ENCODE results near the gene OSGEPL1. TPM values are rescaled to one million over a fixed set of nuclear protein-coding genes. Genes with fewer than 3 reads are reported as not detected.

Gene OSGEPL1, protein sequence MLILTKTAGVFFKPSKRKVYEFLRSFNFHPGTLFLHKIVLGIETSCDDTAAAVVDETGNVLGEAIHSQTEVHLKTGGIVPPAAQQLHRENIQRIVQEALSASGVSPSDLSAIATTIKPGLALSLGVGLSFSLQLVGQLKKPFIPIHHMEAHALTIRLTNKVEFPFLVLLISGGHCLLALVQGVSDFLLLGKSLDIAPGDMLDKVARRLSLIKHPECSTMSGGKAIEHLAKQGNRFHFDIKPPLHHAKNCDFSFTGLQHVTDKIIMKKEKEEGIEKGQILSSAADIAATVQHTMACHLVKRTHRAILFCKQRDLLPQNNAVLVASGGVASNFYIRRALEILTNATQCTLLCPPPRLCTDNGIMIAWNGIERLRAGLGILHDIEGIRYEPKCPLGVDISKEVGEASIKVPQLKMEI
- polyA plus RNA-seq (ENCODE audit: low read depth in 6 of 6) = 10 to 100 TPM; 15.0 to 19.8 (median 17.2) TPM

GRCh38 chr2:189762551-189763298, at the start of gene OSGEPL1:
TSS of gene OSGEPL1 (minus strand) at chr2:189762792. CDS start at chr2:189761640, 1,152 bp downstream.
- Mint-ChIP-seq H3K9me3 (no peaks in the 10 kb centered on the region), H3K27me3 (no peaks in the 10 kb centered on the region), H3K4me1 (peaks cover 7 to 13% (median 11%) of the 10 kb centered on the region in 3 donors), H3K36me3 (peaks cover 0 to 5% of the 10 kb centered on the region in 2 donors), H3K4me3 (peak within 1 kb of the TSS; percentile 94 to 99 (median 96)), H3K27ac (peak within 1 kb of the TSS; percentile 90 to 98 (median 96))
- DNase-seq (peak; percentile 88), ATAC-seq (ENCODE audit: low read depth in 2 of 2) (peak; percentile 93 to 94)

- no peak for DNase-seq
- H3K4me3 Mint-ChIP-seq = no peak overlapping the region
- H3K4me1 Mint-ChIP-seq = peaks cover 0 to 15% (median 10%) of the 10 kb centered on the region in 3 donors
- no peaks in the 10 kb centered on the region for H3K27me3 Mint-ChIP-seq
- H3K27ac Mint-ChIP-seq = no peak overlapping the region
- no peaks in the 10 kb centered on the region for H3K9me3 Mint-ChIP-seq
- H3K36me3 Mint-ChIP-seq = peaks cover 0 to 11% of the 10 kb centered on the region in 2 donors
- no peak for ATAC-seq (ENCODE audit: low read depth in 2 of 2)
These were observed 40.8 kb upstream of the OSGEPL1 start for GRCh38 chr2:189803431-189803830.

DNA sequence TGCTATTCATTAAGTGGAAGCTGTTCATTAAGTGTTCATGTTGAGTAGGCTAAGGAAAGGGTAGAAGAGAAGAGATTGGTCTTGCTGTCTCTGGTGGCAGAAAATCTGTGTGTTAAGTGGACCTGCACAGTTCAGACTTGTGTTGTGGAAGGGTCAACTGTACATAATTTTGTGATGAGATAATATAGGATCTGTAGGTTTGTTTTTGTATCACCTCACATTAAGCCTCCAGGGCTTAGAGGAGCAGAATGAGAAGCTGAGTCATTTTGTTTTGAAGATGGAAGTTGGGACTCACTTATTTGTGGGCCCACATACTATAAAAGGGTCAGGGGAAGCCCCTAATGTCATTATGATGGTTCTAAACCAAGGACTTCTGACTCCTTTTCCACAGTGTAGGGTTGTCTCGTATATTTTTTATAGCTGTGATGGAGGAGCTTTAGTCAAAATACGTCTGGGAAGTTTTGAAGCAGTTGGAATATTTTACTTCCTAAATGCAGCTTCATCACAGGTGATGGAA, 39.9 kb upstream of the OSGEPL1 start:
- Mint-ChIP-seq H3K4me1 (peaks cover 3 to 15% (median 10%) of the 10 kb centered on the region in 3 donors), H3K36me3 (peaks cover 0 to 11% of the 10 kb centered on the region in 2 donors), H3K27ac (peak overlapping the region in 1 of 6 donors; percentile 53), H3K27me3 (no peaks in the 10 kb centered on the region), H3K4me3 (no peak overlapping the region), H3K9me3 (no peaks in the 10 kb centered on the region)
- DNase-seq (no peak), ATAC-seq (ENCODE audit: low read depth in 2 of 2) (no peak)

- no peaks in the 10 kb centered on the region for H3K27me3 Mint-ChIP-seq
- ATAC-seq (ENCODE audit: low read depth in 2 of 2) (no peak), DNase-seq (no peak)
- H3K27ac Mint-ChIP-seq = peak overlapping the region in 1 of 6 donors; percentile 52
- H3K36me3 Mint-ChIP-seq = peaks cover 6 to 19% of the 10 kb centered on the region in 2 donors
- peaks cover 3 to 15% (median 10%) of the 10 kb centered on the region in 3 donors for H3K4me1 Mint-ChIP-seq
- H3K4me3 Mint-ChIP-seq = peak overlapping the region in 1 of 8 donors; percentile 12
- no peaks in the 10 kb centered on the region for H3K9me3 Mint-ChIP-seq
These were observed 36.9 kb upstream of the OSGEPL1 start for GRCh38 chr2:189799531-189799930.

- H3K27me3 Mint-ChIP-seq = no peaks in the 10 kb centered on the region
- DNase-seq = no peak
- peaks cover 6 to 19% of the 10 kb centered on the region in 2 donors for H3K36me3 Mint-ChIP-seq
- no peaks in the 10 kb centered on the region for H3K9me3 Mint-ChIP-seq
- no peak for ATAC-seq (ENCODE audit: low read depth in 2 of 2)
- no peak overlapping the region for H3K4me3 Mint-ChIP-seq
- H3K4me1 Mint-ChIP-seq = peaks cover 3 to 15% (median 10%) of the 10 kb centered on the region in 3 donors
- no peak overlapping the region for H3K27ac Mint-ChIP-seq
These were observed 36.4 kb upstream of the OSGEPL1 start for GRCh38 chr2:189799030-189799331.

GRCh38 chr2:189798312-189799029, 35.9 kb upstream of the OSGEPL1 start:
- H3K4me3 Mint-ChIP-seq = no peak overlapping the region
- H3K36me3 Mint-ChIP-seq = peaks cover 6 to 19% of the 10 kb centered on the region in 2 donors
- H3K4me1 Mint-ChIP-seq = peaks cover 3 to 15% (median 10%) of the 10 kb centered on the region in 3 donors
- peak; percentile 54 to 82 for ATAC-seq (ENCODE audit: low read depth in 2 of 2)
- peak overlapping the region in 2 of 6 donors; percentile 7 to 28 for H3K27ac Mint-ChIP-seq
- no peaks in the 10 kb centered on the region for H3K27me3 Mint-ChIP-seq
- no peaks in the 10 kb centered on the region for H3K9me3 Mint-ChIP-seq
- DNase-seq = peak; percentile 29

GRCh38 chr2:189797902-189798301, 35.3 kb upstream of the OSGEPL1 start:
- no peak overlapping the region for H3K4me3 Mint-ChIP-seq
- no peaks in the 10 kb centered on the region for H3K9me3 Mint-ChIP-seq
- ATAC-seq (ENCODE audit: low read depth in 2 of 2) (no peak), DNase-seq (no peak)
- peaks cover 10 to 19% of the 10 kb centered on the region in 2 donors for H3K36me3 Mint-ChIP-seq
- H3K27ac Mint-ChIP-seq = peak overlapping the region in 2 of 6 donors; percentile 7 to 28
- peaks cover 3 to 15% (median 10%) of the 10 kb centered on the region in 3 donors for H3K4me1 Mint-ChIP-seq
- H3K27me3 Mint-ChIP-seq = no peaks in the 10 kb centered on the region

- Mint-ChIP-seq H3K27me3 (no peaks in the 10 kb centered on the region), H3K36me3 (peaks cover 8 to 14% of the 10 kb centered on the region in 2 donors), H3K4me1 (peaks cover 2 to 3% (median 3%) of the 10 kb centered on the region in 3 donors), H3K9me3 (no peaks in the 10 kb centered on the region), H3K4me3 (no peak overlapping the region), H3K27ac (no peak overlapping the region)
- ATAC-seq (ENCODE audit: low read depth in 2 of 2) (no peak), DNase-seq (no peak)
These were observed 31.7 kb upstream of the OSGEPL1 start for GRCh38 chr2:189794310-189794709.

DNA sequence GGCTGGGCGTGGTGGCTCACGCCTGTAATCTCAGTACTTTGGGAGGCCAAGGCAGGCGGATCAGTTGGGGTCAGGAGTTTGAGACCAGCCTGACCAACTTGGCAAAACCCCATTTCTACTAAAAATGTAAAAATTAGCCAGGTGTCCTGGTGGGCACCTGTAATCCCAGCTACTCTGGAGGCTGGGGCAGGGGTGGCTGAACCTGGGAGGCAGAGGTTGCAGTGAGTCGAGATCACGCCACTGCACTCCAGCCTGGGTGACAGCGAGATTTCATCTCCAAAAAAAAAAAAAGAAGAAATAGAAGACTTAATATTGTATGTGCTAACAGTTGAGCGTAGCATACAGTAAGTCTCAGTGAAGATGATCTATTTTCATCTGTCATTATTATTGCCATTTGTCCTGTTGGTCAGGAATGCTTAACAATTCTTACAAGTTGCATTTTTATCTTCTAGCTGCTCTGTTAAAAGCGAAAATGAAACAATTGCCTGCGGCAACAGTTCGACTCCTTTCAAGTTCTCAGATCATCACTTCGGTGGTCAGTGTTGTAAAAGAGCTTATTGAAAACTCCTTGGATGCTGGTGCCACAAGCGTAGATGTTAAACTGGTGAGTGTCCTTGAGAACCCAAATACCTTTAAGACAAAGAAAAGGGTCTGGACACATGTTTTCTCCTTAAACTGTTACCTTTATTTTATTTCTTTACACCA, 28.9 kb upstream of the OSGEPL1 start:
- H3K4me3 Mint-ChIP-seq = no peak overlapping the region
- H3K4me1 Mint-ChIP-seq = peaks cover 6 to 9% (median 7%) of the 10 kb centered on the region in 3 donors
- ATAC-seq (ENCODE audit: low read depth in 2 of 2) = no peak
- H3K9me3 Mint-ChIP-seq = no peaks in the 10 kb centered on the region
- no peaks in the 10 kb centered on the region for H3K27me3 Mint-ChIP-seq
- DNase-seq = no peak
- H3K36me3 Mint-ChIP-seq = peaks cover 4 to 11% of the 10 kb centered on the region in 2 donors
- no peak overlapping the region for H3K27ac Mint-ChIP-seq

GRCh38 chr2:189783927-189784867, 21.6 kb upstream of the OSGEPL1 start, which contains the start of the genes ORMDL1 and PMS1:
TSS of gene ORMDL1 (minus strand) at chr2:189784339. CDS start at chr2:189782595, 1,744 bp downstream.
TSS of gene PMS1 (plus strand) at chr2:189784450. CDS start at chr2:189791810, 7,360 bp downstream.
- DNase-seq (peak; percentile 94), ATAC-seq (ENCODE audit: low read depth in 2 of 2) (peak; percentile 86 to 87)
- Mint-ChIP-seq H3K27me3 (no peaks in the 10 kb centered on the region), H3K27ac (peak within 1 kb of the TSS; percentile 89 to 98 (median 96)), H3K9me3 (no peaks in the 10 kb centered on the region), H3K4me1 (peaks cover 38 to 51% (median 45%) of the 10 kb centered on the region in 3 donors), H3K36me3 (peaks cover 4 to 16% of the 10 kb centered on the region in 2 donors), H3K4me3 (peak within 1 kb of the TSS; percentile 90 to 97 (median 96))

- Mint-ChIP-seq H3K9me3 (no peaks in the 10 kb centered on the region), H3K27ac (peak overlapping the region; percentile 89 to 98 (median 96)), H3K4me1 (peaks cover 39 to 58% (median 52%) of the 10 kb centered on the region in 3 donors), H3K27me3 (no peaks in the 10 kb centered on the region), H3K36me3 (peaks cover 4 to 18% of the 10 kb centered on the region in 2 donors), H3K4me3 (peak overlapping the region; percentile 90 to 97 (median 96))
- DNase-seq (no peak), ATAC-seq (ENCODE audit: low read depth in 2 of 2) (peak in 1 of 2 donors; percentile 7)
These were observed 20.9 kb upstream of the OSGEPL1 start for GRCh38 chr2:189783451-189783926.
